ENCODE results near the gene TANGO2.

Gene TANGO2

GRCh38 chr22:19993926-19994325 lies 27.0 kb upstream of the TANGO2 start:
- no peak for DNase-seq (ENCODE audit: extremely low read depth, low read depth)
- TF ChIP-seq, protein P1, sequence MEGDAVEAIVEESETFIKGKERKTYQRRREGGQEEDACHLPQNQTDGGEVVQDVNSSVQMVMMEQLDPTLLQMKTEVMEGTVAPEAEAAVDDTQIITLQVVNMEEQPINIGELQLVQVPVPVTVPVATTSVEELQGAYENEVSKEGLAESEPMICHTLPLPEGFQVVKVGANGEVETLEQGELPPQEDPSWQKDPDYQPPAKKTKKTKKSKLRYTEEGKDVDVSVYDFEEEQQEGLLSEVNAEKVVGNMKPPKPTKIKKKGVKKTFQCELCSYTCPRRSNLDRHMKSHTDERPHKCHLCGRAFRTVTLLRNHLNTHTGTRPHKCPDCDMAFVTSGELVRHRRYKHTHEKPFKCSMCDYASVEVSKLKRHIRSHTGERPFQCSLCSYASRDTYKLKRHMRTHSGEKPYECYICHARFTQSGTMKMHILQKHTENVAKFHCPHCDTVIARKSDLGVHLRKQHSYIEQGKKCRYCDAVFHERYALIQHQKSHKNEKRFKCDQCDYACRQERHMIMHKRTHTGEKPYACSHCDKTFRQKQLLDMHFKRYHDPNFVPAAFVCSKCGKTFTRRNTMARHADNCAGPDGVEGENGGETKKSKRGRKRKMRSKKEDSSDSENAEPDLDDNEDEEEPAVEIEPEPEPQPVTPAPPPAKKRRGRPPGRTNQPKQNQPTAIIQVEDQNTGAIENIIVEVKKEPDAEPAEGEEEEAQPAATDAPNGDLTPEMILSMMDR (IDR thresholded peaks at IDR 0.05; ENCODE audit: low read depth, low read length) = no peak

DNA sequence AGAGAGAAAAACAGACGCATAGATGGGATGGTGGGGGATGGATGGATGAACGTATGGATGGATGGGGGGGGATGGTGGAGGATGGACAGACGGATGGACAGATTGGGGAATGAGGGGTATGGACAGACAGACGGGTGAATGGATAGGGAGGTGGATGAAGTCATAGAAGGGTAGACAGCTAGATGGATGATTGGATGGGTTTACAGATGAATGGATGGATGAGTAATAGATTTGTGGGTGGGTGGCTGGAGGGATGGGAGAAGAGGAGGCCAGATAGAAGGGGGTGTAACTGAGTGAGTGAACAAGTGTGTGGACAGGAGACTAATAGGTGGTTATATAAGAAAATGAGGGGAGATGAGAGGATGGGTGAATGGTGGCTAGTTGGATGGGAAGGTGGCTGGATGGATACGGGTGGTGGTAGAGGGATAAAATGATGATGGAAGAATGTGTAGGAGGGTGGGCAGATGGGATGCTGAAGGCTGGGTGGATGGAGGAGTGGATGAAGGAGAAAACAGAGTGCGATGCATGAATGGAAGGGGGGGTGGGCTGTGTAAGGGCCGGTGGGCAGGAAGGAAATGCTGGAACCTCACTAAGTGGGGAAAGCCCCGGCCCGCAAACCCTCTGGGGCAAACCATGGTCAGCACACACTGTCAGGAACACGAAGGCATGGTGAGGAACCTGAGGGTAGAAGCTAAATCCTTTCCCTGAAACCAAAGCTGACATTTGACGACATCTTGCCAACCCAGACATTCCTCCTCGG lies 25.9 kb upstream of the TANGO2 start:
- DNase-seq (ENCODE audit: extremely low read depth, low read depth) = no peak
- TF ChIP-seq, protein P1 (IDR thresholded peaks at IDR 0.05; ENCODE audit: low read depth, low read length) = no peak

- TF ChIP-seq, protein P1 (IDR thresholded peaks at IDR 0.05; ENCODE audit: low read depth, low read length) = no peak
- DNase-seq (ENCODE audit: extremely low read depth, low read depth) = no peak
Observed at GRCh38 chr22:19995611-19996339, 25.1 kb upstream of the TANGO2 start.

DNA sequence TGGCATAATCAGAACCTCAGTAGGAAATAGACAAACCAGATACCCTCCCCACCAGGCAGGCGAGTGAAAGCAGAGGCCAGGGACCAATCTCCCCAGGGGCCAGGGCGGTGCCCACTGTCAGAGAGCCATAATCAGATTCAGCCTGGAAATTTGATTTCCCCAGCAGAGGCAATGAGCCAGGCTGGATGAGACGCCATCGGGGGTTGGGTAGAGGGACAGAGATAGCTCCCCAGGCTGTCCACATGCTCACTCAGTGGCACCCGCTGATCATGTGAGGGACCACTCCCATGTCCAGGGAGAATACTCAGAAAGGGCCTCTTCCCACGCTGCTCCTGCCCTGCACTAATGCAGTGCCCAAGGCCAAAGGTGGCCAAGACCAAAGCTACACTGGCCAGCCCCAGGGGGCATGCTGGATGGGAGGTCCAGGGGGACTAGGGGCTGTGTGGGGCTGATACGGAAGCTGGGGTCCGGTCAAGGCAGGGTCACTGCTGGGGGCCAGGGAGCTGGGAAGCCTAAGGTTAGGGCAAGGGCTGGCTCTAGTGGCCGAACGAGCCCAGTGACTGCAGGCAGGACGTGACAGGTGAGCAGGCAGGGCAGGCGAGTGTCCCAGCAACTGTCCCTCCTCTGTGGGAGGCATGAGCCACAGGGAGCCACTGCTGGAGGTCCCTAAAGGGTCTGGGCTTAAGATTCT lies 24.1 kb upstream of the TANGO2 start:
- TF ChIP-seq, protein P1 (IDR thresholded peaks at IDR 0.05; ENCODE audit: low read depth, low read length) = no peak
- no peak for DNase-seq (ENCODE audit: extremely low read depth, low read depth)

- TF ChIP-seq, protein P1 (IDR thresholded peaks at IDR 0.05; ENCODE audit: low read depth, low read length) = no peak
- no peak for DNase-seq (ENCODE audit: extremely low read depth, low read depth)
Observed at GRCh38 chr22:19997561-19998231, 23.2 kb upstream of the TANGO2 start.

DNA sequence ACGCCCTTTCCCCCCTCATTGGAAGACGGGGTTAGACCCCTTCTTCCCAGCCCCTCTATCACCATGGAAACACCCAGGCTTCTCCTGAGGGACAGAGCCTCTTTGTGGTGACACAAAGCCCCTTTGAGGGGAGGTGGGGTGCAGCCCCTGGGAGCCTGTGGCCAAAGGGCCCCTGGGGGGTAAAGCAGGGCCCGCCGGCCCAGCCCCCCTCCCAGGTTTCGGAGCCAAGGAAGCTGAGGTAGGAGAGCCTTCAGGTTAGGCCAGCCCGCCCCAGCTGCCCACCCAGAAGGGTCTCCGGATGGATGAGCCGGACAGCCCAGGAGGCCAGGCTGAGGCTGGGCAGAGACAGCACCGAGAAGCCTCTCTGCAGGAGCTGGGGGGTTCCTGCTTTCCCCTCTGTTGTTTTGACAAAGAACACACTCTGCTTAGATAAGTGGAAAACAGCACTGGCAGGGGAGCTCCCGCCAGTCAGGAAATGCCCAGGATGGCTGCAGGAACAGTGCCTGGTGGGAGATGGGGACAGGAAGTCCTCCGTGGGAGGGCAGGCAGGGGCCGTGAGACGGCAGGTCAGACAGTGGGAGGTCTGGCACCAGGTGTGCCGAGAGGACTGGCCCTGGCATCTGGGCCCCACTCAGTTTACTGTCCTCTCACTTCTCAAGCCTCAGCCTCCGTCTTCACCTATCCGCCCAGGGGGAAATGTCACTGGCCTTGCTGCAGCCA lies 22.5 kb upstream of the TANGO2 start:
- no peak for DNase-seq (ENCODE audit: extremely low read depth, low read depth)
- TF ChIP-seq, protein P1 (IDR thresholded peaks at IDR 0.05; ENCODE audit: low read depth, low read length) = no peak

Data from AG09319 (cell line).